A549 (cell line): ENCODE measurements around the gene PDCD1LG2. TPM values are rescaled to one million over a fixed set of nuclear protein-coding genes. Genes with fewer than 3 reads are reported as not detected.

Experiments
- ATAC-seq, 2 experiments: fragments of 200-7000 bp in 1 of 2; fragments of >200 bp in 1 of 2; cut with Nextera tagmentation in 1 of 2; cut with Tn5 transposase in 1 of 2; 3 replicates each; pipeline versions ENCODE4 v1.8.0 to v1.9.1; 2018 to 2020; ENCODE audit warnings: mild to moderate bottlenecking in 1 of 2, moderate library complexity in 1 of 2
- CTCF ChIA-PET: fragments of 300-600 bp; sonication (Branson Sonifier 250); formaldehyde crosslinking; extraction: SDS; loops from one replicate; lab custom pipeline; 2021; ENCODE audit warnings: antibody characterized with exemption, inconsistent platforms; lab: Yijun Ruan, JAX
- POLR2A ChIA-PET: fragments of 350-600 bp; formaldehyde crosslinking; extraction: SDS; loops from one replicate; lab custom pipeline; 2021; ENCODE audit warnings: antibody characterized with exemption, inconsistent platforms; lab: Yijun Ruan, JAX
- DNase-seq, 2 experiments: peaks; one replicate each; pipeline versions ENCODE4 v3.0.0 to v3.0.0-alpha.2; 2011 to 2016; ENCODE audit warnings: low read depth in 1 of 2, low spot score in 1 of 2
- FAIRE-seq: peaks from 2 replicates; lab custom pipeline; 2011; peaks lifted over from hg19 to GRCh38; lab: Jason Lieb, UNC
- H3K27ac ChIP-seq, 2 experiments: fragments of >200 bp; sonication (Bioruptor Twin); formaldehyde crosslinking; 3 replicates each; pipeline ENCODE4 v1.5.1; 2016 to 2017
- H3K4me1 ChIP-seq: fragments of >200 bp; sonication (Bioruptor Twin); formaldehyde crosslinking; 3 replicates; pipeline ENCODE4 v1.6.1; 2016
- H3K4me2 ChIP-seq: fragments of >200 bp; sonication (Bioruptor Twin); formaldehyde crosslinking; 3 replicates; pipeline ENCODE4 v1.6.1; 2016
- H3K4me3 ChIP-seq: fragments of >200 bp; sonication (Bioruptor Twin); formaldehyde crosslinking; 3 replicates; pipeline ENCODE4 v1.5.1; 2016
- H3K9me3 ChIP-seq: fragments of >200 bp; sonication (Bioruptor Twin); formaldehyde crosslinking; 3 replicates; pipeline ENCODE4 v1.6.1; 2016
- CEBPB ChIP-seq, 2 experiments: fragments of >200 bp in 1 of 2; sonication (Bioruptor Twin) in 1 of 2; formaldehyde crosslinking in 1 of 2; IDR thresholded peaks; 2 replicates each; pipeline ENCODE4 v1.6.1; 2012 to 2016
- EHMT2 ChIP-seq: fragments of 200-600 bp; sonication (generic); IDR thresholded peaks from 2 replicates; pipeline ENCODE4 v1.6.1; 2016; ENCODE audit warnings: antibody characterized with exemption, low read depth, mild to moderate bottlenecking, moderate library complexity
- EP300 ChIP-seq, 2 experiments: fragments of >200 bp; sonication (Bioruptor Twin); formaldehyde crosslinking; IDR thresholded peaks; 2 replicates in 1 of 2; 3 replicates in 1 of 2; pipeline ENCODE4 v1.6.1; 2016 to 2017
- FOSL2 ChIP-seq, 2 experiments: fragments of 450-650 bp in 1 of 2; fragments of >200 bp in 1 of 2; sonication (Bioruptor Twin) in 1 of 2; formaldehyde crosslinking; IDR thresholded peaks; 2 replicates each; pipeline versions ENCODE4 v1.5.0 to v1.6.1; 2016 to 2020; ENCODE audit warnings: mild to moderate bottlenecking in 1 of 2, moderate library complexity in 1 of 2
- FOXS1 ChIP-seq: fragments of 250-450 bp; sonication (Bioruptor Pico); IDR thresholded peaks from 2 replicates; pipeline ENCODE4 v1.5.0; 2020; ENCODE audit warnings: mild to moderate bottlenecking, moderate library complexity
- GATA3 ChIP-seq: IDR thresholded peaks from 2 replicates; pipeline ENCODE4 v1.6.1; 2012; ENCODE audit warnings: borderline replicate concordance
- HOXA7 ChIP-seq: fragments of 250-450 bp; sonication (Bioruptor Pico); IDR thresholded peaks from 2 replicates; pipeline ENCODE4 v1.5.0; 2020; ENCODE audit warnings: mild to moderate bottlenecking, moderate library complexity
- HOXB13 ChIP-seq: fragments of 250-450 bp; sonication (Bioruptor Pico); IDR thresholded peaks from 2 replicates; pipeline ENCODE4 v1.5.0; 2020; ENCODE audit warnings: low read depth, mild to moderate bottlenecking, moderate library complexity
- JUN ChIP-seq, 2 experiments: fragments of >200 bp; sonication (Bioruptor Twin); formaldehyde crosslinking; IDR thresholded peaks; 2 replicates in 1 of 2; 3 replicates in 1 of 2; pipeline ENCODE4 v1.6.1; 2016 to 2017
- JUNB ChIP-seq: fragments of >200 bp; sonication (Bioruptor Twin); formaldehyde crosslinking; IDR thresholded peaks from 2 replicates; pipeline ENCODE4 v1.6.1; 2016
- MAFK ChIP-seq: fragments of 450-650 bp; IDR thresholded peaks from 2 replicates; pipeline ENCODE4 v1.6.1; 2014; ENCODE audit not compliant: partially characterized antibody
- MAZ ChIP-seq: fragments of 150-350 bp; IDR thresholded peaks from 2 replicates; pipeline ENCODE4 v1.6.1; 2014; ENCODE audit warnings: antibody characterized with exemption, low read depth, low read length, borderline replicate concordance
- NFE2L2 ChIP-seq: fragments of 150-350 bp; conservative IDR thresholded peaks from 2 replicates; pipeline ENCODE4 v1.6.1; 2014; ENCODE audit warnings: low read length
- RAD21 ChIP-seq, 2 experiments: fragments of >200 bp in 1 of 2; sonication (Bioruptor Twin) in 1 of 2; formaldehyde crosslinking in 1 of 2; IDR thresholded peaks in 1 of 2; conservative IDR thresholded peaks in 1 of 2; 2 replicates in 1 of 2; 3 replicates in 1 of 2; pipeline ENCODE4 v1.6.1; 2012 to 2018; ENCODE audit warnings: inconsistent platforms in 1 of 2
- TP53 ChIP-seq: fragments of 250-450 bp; sonication (Bioruptor Pico); IDR thresholded peaks from 2 replicates; pipeline ENCODE4 v1.5.0; 2021; ENCODE audit warnings: mild to moderate bottlenecking, moderate library complexity
- ZC3H11A ChIP-seq: fragments of 450-650 bp; IDR thresholded peaks from 2 replicates; pipeline ENCODE4 v1.6.1; 2014; ENCODE audit warnings: antibody characterized with exemption, mild to moderate bottlenecking
- ZNF302 ChIP-seq: fragments of 250-450 bp; sonication (Bioruptor Pico); IDR thresholded peaks from 2 replicates; pipeline ENCODE4 v1.9.0; 2021; ENCODE audit warnings: inconsistent platforms, mild to moderate bottlenecking, moderate library complexity
- WGBS: methylation state at CpG from one replicate; pipeline ENCODE4 v1.1.6; 2017; ENCODE audit errors: missing lambda C conversion rate; 5-methylcytosine and 5-hydroxymethylcytosine counted together
- polyA plus RNA-seq, 4 experiments: library from polyadenylated mRNA; depleted of rRNA in 3 of 4; stranded (reverse); fragments of >200 nt; fragmentation: RNase III in 1 of 4; extraction: RNeasy Plus Mini Kit Qiagen cat#74134 plus additional on column Dnase treatment in 1 of 4; gene quantifications; 2 replicates in 3 of 4; 3 replicates in 1 of 4; pipeline ENCODE4 v1.2.3, GENCODE V29; 2011 to 2017
- TF ChIP-seq, protein P1 (sequence below): fragments of >200 bp; sonication (Bioruptor Twin); formaldehyde crosslinking; IDR thresholded peaks from 3 replicates; pipeline ENCODE4 v1.5.1; 2016
- TF ChIP-seq, protein P2 (sequence below): fragments of 200-600 bp; sonication (generic); IDR thresholded peaks from 2 replicates; pipeline ENCODE4 v1.6.1; 2016; ENCODE audit warnings: antibody characterized with exemption, mild to moderate bottlenecking, moderate library complexity
- TF ChIP-seq, protein P3 (sequence below): IDR thresholded peaks from 2 replicates; pipeline ENCODE4 v1.6.1; 2012
- TF ChIP-seq, protein P4 (sequence below): IDR thresholded peaks from 2 replicates; pipeline ENCODE4 v1.6.1; 2012; ENCODE audit warnings: low read depth, borderline replicate concordance

PDCD1LG2 gene
- polyA plus RNA-seq, 2 of the 4 experiments (the other 2 are of a cell fraction) = 0.53 TPM

- no peak for FAIRE-seq
- H3K4me3 ChIP-seq = no peak overlapping the region
- no peaks in the 10 kb centered on the region for H3K9me3 ChIP-seq
- ChIA-PET POLR2A (interaction anchor here (2.2 kb wide), 1 partner anchor 18 kb away, joined by 6 read pairs; no protein-coding TSS in a partner anchor), CTCF (interaction anchor here (1.2 to 2.6 kb wide), 5 partner anchors 12 to 79 kb away, joined by 3 to 13 read pairs (median 4); partner anchors contain the start of gene CD274)
- TF ChIP-seq FOXS1 (CRISPR knock-in tag) (no peak), JUN (IDR thresholded peaks at IDR 0.05) (no peak), EP300 (IDR thresholded peaks at IDR 0.05) (no peak), ZNF302 (CRISPR knock-in tag) (no peak), MAFK (no peak), NFE2L2 (no peak), HOXA7 (CRISPR knock-in tag) (no peak)
- TF ChIP-seq, protein P1, sequence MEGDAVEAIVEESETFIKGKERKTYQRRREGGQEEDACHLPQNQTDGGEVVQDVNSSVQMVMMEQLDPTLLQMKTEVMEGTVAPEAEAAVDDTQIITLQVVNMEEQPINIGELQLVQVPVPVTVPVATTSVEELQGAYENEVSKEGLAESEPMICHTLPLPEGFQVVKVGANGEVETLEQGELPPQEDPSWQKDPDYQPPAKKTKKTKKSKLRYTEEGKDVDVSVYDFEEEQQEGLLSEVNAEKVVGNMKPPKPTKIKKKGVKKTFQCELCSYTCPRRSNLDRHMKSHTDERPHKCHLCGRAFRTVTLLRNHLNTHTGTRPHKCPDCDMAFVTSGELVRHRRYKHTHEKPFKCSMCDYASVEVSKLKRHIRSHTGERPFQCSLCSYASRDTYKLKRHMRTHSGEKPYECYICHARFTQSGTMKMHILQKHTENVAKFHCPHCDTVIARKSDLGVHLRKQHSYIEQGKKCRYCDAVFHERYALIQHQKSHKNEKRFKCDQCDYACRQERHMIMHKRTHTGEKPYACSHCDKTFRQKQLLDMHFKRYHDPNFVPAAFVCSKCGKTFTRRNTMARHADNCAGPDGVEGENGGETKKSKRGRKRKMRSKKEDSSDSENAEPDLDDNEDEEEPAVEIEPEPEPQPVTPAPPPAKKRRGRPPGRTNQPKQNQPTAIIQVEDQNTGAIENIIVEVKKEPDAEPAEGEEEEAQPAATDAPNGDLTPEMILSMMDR = no peak
- H3K4me2 ChIP-seq = no peak overlapping the region; the same call in 2 of the 3 replicates
- no peak for ATAC-seq
- DNase-seq = no peak
- H3K27ac ChIP-seq = peak overlapping the region in 1 of 2 experiments; percentile 81; a peak in 4 of 6 replicates
- H3K4me1 ChIP-seq = peaks cover 24% of the 10 kb centered on the region
- 89% methylated on average over 1 of the region's 1 CpG for WGBS
These were observed 1.1 kb downstream of the PDCD1LG2 start for GRCh38 chr9:5511476-5511875.

GRCh38 chr9:5511935-5512580 is 1.7 kb downstream of the PDCD1LG2 start:
- DNase-seq (no peak), ATAC-seq (no peak), FAIRE-seq (no peak)
- TF ChIP-seq, protein P2, sequence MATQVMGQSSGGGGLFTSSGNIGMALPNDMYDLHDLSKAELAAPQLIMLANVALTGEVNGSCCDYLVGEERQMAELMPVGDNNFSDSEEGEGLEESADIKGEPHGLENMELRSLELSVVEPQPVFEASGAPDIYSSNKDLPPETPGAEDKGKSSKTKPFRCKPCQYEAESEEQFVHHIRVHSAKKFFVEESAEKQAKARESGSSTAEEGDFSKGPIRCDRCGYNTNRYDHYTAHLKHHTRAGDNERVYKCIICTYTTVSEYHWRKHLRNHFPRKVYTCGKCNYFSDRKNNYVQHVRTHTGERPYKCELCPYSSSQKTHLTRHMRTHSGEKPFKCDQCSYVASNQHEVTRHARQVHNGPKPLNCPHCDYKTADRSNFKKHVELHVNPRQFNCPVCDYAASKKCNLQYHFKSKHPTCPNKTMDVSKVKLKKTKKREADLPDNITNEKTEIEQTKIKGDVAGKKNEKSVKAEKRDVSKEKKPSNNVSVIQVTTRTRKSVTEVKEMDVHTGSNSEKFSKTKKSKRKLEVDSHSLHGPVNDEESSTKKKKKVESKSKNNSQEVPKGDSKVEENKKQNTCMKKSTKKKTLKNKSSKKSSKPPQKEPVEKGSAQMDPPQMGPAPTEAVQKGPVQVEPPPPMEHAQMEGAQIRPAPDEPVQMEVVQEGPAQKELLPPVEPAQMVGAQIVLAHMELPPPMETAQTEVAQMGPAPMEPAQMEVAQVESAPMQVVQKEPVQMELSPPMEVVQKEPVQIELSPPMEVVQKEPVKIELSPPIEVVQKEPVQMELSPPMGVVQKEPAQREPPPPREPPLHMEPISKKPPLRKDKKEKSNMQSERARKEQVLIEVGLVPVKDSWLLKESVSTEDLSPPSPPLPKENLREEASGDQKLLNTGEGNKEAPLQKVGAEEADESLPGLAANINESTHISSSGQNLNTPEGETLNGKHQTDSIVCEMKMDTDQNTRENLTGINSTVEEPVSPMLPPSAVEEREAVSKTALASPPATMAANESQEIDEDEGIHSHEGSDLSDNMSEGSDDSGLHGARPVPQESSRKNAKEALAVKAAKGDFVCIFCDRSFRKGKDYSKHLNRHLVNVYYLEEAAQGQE = peak; percentile 9; the same call in 1 of the 2 replicates
- no peak for TF ChIP-seq HOXB13 (CRISPR knock-in tag)
- ChIA-PET CTCF (interaction anchor here (1.4 to 2.6 kb wide), 3 partner anchors 62 to 78 kb away, joined by 3 to 13 read pairs (median 4); partner anchors contain the start of gene CD274), POLR2A (interaction anchor here (2.2 kb wide), 1 partner anchor 19 kb away, joined by 6 read pairs; no protein-coding TSS in a partner anchor)
- no peak overlapping the region for H3K4me3 ChIP-seq
- no peak overlapping the region for H3K4me2 ChIP-seq
- 74% methylated on average over 6 of the region's 6 CpGs for WGBS
- H3K4me1 ChIP-seq = peaks cover 24% of the 10 kb centered on the region
- peak overlapping the region in 1 of 2 experiments; percentile 81; a peak in 2 of 6 replicates for H3K27ac ChIP-seq
- H3K9me3 ChIP-seq = no peaks in the 10 kb centered on the region

- FAIRE-seq (no peak), DNase-seq (no peak), ATAC-seq (no peak)
- Histone ChIP-seq H3K4me1 (peaks cover 24% of the 10 kb centered on the region), H3K4me2 (no peak overlapping the region), H3K9me3 (no peaks in the 10 kb centered on the region), H3K4me3 (no peak overlapping the region), H3K27ac (no peak overlapping the region)
- CTCF ChIA-PET = interaction anchor here (0.8 to 1.4 kb wide), 3 partner anchors 38 to 77 kb away, joined by 3 to 4 read pairs (median 3); no protein-coding TSS in a partner anchor
- POLR2A ChIA-PET = no interaction called here
- 69% methylated on average over 2 of the region's 2 CpGs for WGBS
- TF ChIP-seq JUN (IDR thresholded peaks at IDR 0.05) (no peak), FOSL2 (IDR thresholded peaks at IDR 0.05) (no peak), FOSL2 (CRISPR knock-in tag; IDR thresholded peaks at IDR 0.05) (no peak), ZC3H11A (no peak), MAZ (no peak), RAD21 (conservative IDR thresholded peaks at IDR 0.05 in 1 of 2, IDR thresholded peaks at IDR 0.05 in 1 of 2) (no peak), CEBPB (IDR thresholded peaks at IDR 0.05) (no peak), EHMT2 (no peak), GATA3 (no peak), TP53 (CRISPR knock-in tag) (no peak), JUNB (no peak)
- TF ChIP-seq, protein P3, sequence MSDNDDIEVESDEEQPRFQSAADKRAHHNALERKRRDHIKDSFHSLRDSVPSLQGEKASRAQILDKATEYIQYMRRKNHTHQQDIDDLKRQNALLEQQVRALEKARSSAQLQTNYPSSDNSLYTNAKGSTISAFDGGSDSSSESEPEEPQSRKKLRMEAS = no peak
- TF ChIP-seq, protein P1 = no peak
- TF ChIP-seq, protein P4, sequence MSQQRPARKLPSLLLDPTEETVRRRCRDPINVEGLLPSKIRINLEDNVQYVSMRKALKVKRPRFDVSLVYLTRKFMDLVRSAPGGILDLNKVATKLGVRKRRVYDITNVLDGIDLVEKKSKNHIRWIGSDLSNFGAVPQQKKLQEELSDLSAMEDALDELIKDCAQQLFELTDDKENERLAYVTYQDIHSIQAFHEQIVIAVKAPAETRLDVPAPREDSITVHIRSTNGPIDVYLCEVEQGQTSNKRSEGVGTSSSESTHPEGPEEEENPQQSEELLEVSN = no peak
These were observed 2.5 kb downstream of the PDCD1LG2 start for GRCh38 chr9:5512658-5513452.
